Activated T-cell treated with anti-CD3 and anti-CD28 coated beads, Interleukin-2, amount 50 U/mL, for 72 hours (primary cell): ENCODE measurements around the gene DCPS. TPM values are rescaled to one million over a fixed set of nuclear protein-coding genes. Genes with fewer than 3 reads are reported as not detected.
"Not testable (repeated sequence)": the region's sequence is repeated elsewhere in the genome, so short reads cannot be mapped to it uniquely, and the experiment has no call there.

Experiments used
- ATAC-seq, 2 donors: fragments of 150-1000 bp; cut with Tn5 transposase; replicated peaks in 1 of 2; 2 replicates each; pipeline ENCODE4 v1.10.0; 2021; ENCODE audit warnings: moderate library complexity in 2 of 2, mild to moderate bottlenecking in 1 of 2
- DNase-seq, 2 donors: peaks; one replicate each; pipeline ENCODE4 v3.0.0; 2021 to 2022; ENCODE audit warnings: mixed read lengths in 1 of 2
- H3K27ac Mint-ChIP-seq: one replicate; pipeline ENCODE4 v1.8.0; 2022; ENCODE audit warnings: mild to moderate bottlenecking, moderate library complexity, mixed read lengths
- H3K27me3 Mint-ChIP-seq: one replicate; pipeline ENCODE4 v1.8.0; 2022; ENCODE audit warnings: low read depth, mixed read lengths
- H3K36me3 Mint-ChIP-seq, 2 donors: one replicate each; pipeline ENCODE4 v1.8.0; 2022; ENCODE audit warnings: mixed read lengths in 2 of 2, mild to moderate bottlenecking in 1 of 2; ENCODE audit not compliant: insufficient read depth in 2 of 2
- H3K4me1 Mint-ChIP-seq: one replicate; pipeline ENCODE4 v1.8.0; 2022; ENCODE audit warnings: low read depth, mixed read lengths
- H3K4me3 Mint-ChIP-seq, 2 donors: one replicate each; pipeline ENCODE4 v1.8.0; 2022; ENCODE audit warnings: mild to moderate bottlenecking in 2 of 2, mixed read lengths in 2 of 2, moderate library complexity in 2 of 2
- H3K9me3 Mint-ChIP-seq, 2 donors: one replicate each; pipeline ENCODE4 v1.8.0; 2022; ENCODE audit warnings: mixed read lengths in 2 of 2
- total RNA-seq, 2 donors: library from RNA; stranded (reverse); gene quantifications; one replicate each; pipeline ENCODE4 v1.2.3, GENCODE V29; 2022

Gene DCPS
- total RNA-seq, 2 donors from 2014 or later: 33.9 to 37.7 TPM

- H3K27ac Mint-ChIP-seq: no peak overlapping the region
- no peaks in the 10 kb centered on the region for H3K36me3 Mint-ChIP-seq
- H3K4me1 Mint-ChIP-seq: peaks cover 7% of the 10 kb centered on the region
- H3K9me3 Mint-ChIP-seq: no peaks in the 10 kb centered on the region
- H3K27me3 Mint-ChIP-seq: no peaks in the 10 kb centered on the region
- DNase-seq (no peak), ATAC-seq (no peak)
- no peak overlapping the region for H3K4me3 Mint-ChIP-seq
These were observed 62.4 kb downstream of the DCPS start for GRCh38 chr11:126366064-126366822.

- not testable (repeated sequence) for H3K27me3 Mint-ChIP-seq, H3K27ac Mint-ChIP-seq, H3K9me3 Mint-ChIP-seq, ATAC-seq, DNase-seq, H3K36me3 Mint-ChIP-seq, H3K4me3 Mint-ChIP-seq, H3K4me1 Mint-ChIP-seq
These were observed 63.2 kb downstream of the DCPS start for GRCh38 chr11:126366823-126367654.

- ATAC-seq, H3K27me3 Mint-ChIP-seq, H3K4me1 Mint-ChIP-seq, H3K4me3 Mint-ChIP-seq, H3K27ac Mint-ChIP-seq, H3K36me3 Mint-ChIP-seq, H3K9me3 Mint-ChIP-seq, DNase-seq: not testable (repeated sequence)
These were observed 63.9 kb downstream of the DCPS start for GRCh38 chr11:126367806-126368205.

GRCh38 chr11:126368336-126369119 is 64.7 kb downstream of the DCPS start:
- ATAC-seq, H3K27me3 Mint-ChIP-seq, H3K9me3 Mint-ChIP-seq, H3K4me1 Mint-ChIP-seq, H3K4me3 Mint-ChIP-seq, DNase-seq, H3K27ac Mint-ChIP-seq, H3K36me3 Mint-ChIP-seq: not testable (repeated sequence)

GRCh38 chr11:126370016-126370415 is 66.2 kb downstream of the DCPS start:
- no peak overlapping the region for H3K27ac Mint-ChIP-seq
- H3K9me3 Mint-ChIP-seq: no peaks in the 10 kb centered on the region
- H3K4me1 Mint-ChIP-seq: peaks cover 7% of the 10 kb centered on the region

GRCh38 chr11:126371595-126371994 is 67.7 kb downstream of the DCPS start:
- no peaks in the 10 kb centered on the region for H3K27me3 Mint-ChIP-seq
- no peak overlapping the region for H3K27ac Mint-ChIP-seq
- H3K4me1 Mint-ChIP-seq: peaks cover 7% of the 10 kb centered on the region
- H3K9me3 Mint-ChIP-seq: no peaks in the 10 kb centered on the region
- ATAC-seq (no peak), DNase-seq (no peak)
- no peaks in the 10 kb centered on the region for H3K36me3 Mint-ChIP-seq
- H3K4me3 Mint-ChIP-seq: no peak overlapping the region

More at GRCh38 chr11:126370016-126370415, 66.2 kb downstream of the DCPS start:
- no peak for DNase-seq
- Mint-ChIP-seq H3K36me3 (no peaks in the 10 kb centered on the region), H3K4me3 (no peak overlapping the region), H3K27me3 (no peaks in the 10 kb centered on the region)
- ATAC-seq: no peak

- not testable (repeated sequence) for H3K4me3 Mint-ChIP-seq, H3K4me1 Mint-ChIP-seq, H3K36me3 Mint-ChIP-seq, H3K27ac Mint-ChIP-seq, ATAC-seq, H3K9me3 Mint-ChIP-seq, DNase-seq, H3K27me3 Mint-ChIP-seq
These were observed 69.7 kb downstream of the DCPS start for GRCh38 chr11:126373389-126374066.

GRCh38 chr11:126374562-126375300 is 70.9 kb downstream of the DCPS start:
- not testable (repeated sequence) for ATAC-seq, H3K27ac Mint-ChIP-seq, H3K27me3 Mint-ChIP-seq, H3K4me1 Mint-ChIP-seq, H3K36me3 Mint-ChIP-seq, H3K9me3 Mint-ChIP-seq, DNase-seq, H3K4me3 Mint-ChIP-seq

- Mint-ChIP-seq H3K9me3 (no peaks in the 10 kb centered on the region), H3K27me3 (no peaks in the 10 kb centered on the region), H3K4me1 (no peaks in the 10 kb centered on the region), H3K36me3 (no peaks in the 10 kb centered on the region), H3K27ac (no peak overlapping the region), H3K4me3 (no peak overlapping the region)
- ATAC-seq: no peak
- DNase-seq: no peak
These were observed 71.9 kb downstream of the DCPS start for GRCh38 chr11:126375726-126376125.

- Mint-ChIP-seq H3K27me3 (no peaks in the 10 kb centered on the region), H3K9me3 (no peaks in the 10 kb centered on the region), H3K4me1 (no peaks in the 10 kb centered on the region), H3K4me3 (no peak overlapping the region), H3K36me3 (no peaks in the 10 kb centered on the region), H3K27ac (no peak overlapping the region)
- ATAC-seq: no peak
- no peak for DNase-seq
These were observed 74.9 kb downstream of the DCPS start for GRCh38 chr11:126378763-126379162.

GRCh38 chr11:126380909-126381308 is 77.0 kb downstream of the DCPS start:
- no peaks in the 10 kb centered on the region for H3K9me3 Mint-ChIP-seq

GRCh38 chr11:126381960-126382359 is 78.1 kb downstream of the DCPS start:
- not testable (repeated sequence) for ATAC-seq, H3K27me3 Mint-ChIP-seq, H3K4me1 Mint-ChIP-seq, DNase-seq, H3K9me3 Mint-ChIP-seq, H3K4me3 Mint-ChIP-seq, H3K36me3 Mint-ChIP-seq, H3K27ac Mint-ChIP-seq

More at GRCh38 chr11:126380909-126381308, 77.0 kb downstream of the DCPS start:
- H3K4me1 Mint-ChIP-seq: no peaks in the 10 kb centered on the region
- no peaks in the 10 kb centered on the region for H3K36me3 Mint-ChIP-seq
- DNase-seq: no peak
- ATAC-seq: no peak
- no peak overlapping the region for H3K27ac Mint-ChIP-seq
- H3K27me3 Mint-ChIP-seq: no peaks in the 10 kb centered on the region
- no peak overlapping the region for H3K4me3 Mint-ChIP-seq
